Measurements from ENCODE around the gene KMT2A.
"Not testable (repeated sequence)": the region's sequence is repeated elsewhere in the genome, so short reads cannot be mapped to it uniquely, and the experiment has no call there.

KMT2A gene

GRCh38 chr11:118536726-118537125 is 100.4 kb downstream of the KMT2A start:
- DNase-seq, result peak; percentile 50

- no peak for DNase-seq
Observed at GRCh38 chr11:118537409-118537980, 101.2 kb downstream of the KMT2A start.

DNA sequence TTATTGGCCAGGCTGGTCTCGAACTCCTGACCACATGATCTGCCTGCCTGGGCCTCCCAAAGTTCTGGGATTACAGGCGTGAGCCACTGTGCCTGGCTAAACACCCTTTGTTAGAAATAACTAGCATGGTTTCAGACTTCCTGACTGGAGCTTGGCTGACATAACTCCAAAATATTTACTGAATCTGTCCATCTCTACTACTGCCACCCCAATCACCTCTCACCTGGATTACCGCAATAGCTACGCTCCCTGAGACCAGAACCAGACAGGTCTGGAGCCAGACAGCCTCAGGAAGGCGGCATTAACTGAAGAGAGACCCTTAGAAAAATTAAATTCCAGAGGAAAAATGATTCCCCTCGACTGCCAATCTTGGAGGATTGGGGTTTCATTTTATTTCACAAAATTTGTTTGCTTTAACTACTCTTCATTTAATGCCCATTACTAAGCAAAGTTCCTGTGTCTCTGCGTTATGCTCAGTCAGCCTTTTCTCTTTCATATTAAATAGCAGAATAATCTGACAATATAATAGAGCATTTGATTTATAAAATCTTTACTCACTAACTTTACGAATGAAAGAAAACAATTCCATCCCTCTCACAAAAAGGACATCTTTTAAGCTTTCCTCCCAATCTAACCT is 107.8 kb downstream of the KMT2A start:
- no peak for DNase-seq

- no peak for DNase-seq
Observed at GRCh38 chr11:118544647-118545010, 108.3 kb downstream of the KMT2A start.

- no peak for DNase-seq
Observed at GRCh38 chr11:118545533-118545932, 109.2 kb downstream of the KMT2A start.

DNA sequence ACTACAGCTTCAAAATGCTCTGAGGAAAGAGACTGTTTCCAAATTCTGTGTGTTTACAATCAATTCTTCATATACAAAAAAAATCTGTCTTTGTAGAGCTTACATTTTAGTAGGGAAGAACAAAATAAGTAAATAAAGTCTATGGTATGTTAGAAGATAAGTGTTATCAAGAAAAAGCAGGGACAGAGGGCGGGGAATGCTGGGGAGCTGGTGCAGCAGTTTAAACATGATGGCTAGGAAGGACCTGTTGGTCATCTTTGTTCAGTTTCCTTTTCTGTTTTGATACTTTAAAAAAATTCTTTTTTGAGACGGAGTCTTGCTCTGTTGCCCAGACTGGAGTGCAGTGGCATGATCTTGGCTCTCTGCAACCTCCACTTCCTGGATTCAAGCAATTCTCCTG is 110.8 kb downstream of the KMT2A start:
- DNase-seq, result no peak

- no peak for DNase-seq
Observed at GRCh38 chr11:118552341-118552740, 116.0 kb downstream of the KMT2A start.

DNA sequence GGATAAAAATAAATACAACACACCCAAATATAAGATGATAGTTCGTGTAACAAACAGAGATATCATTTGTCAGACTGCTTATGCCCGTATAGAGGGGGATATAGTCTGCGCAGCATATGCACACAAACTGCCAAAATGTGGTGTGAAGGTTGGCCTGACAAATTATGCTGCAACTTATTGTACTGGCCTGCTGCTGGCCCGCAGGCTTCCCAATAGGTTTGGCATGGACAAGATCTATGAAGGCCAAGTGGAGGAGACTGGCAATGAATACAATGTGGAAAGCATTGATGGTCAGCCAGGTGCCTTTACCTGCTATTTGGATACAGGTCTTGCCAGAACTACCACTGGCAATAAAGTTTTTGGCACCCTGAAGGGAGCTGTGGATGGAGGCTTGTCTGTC is 124.5 kb downstream of the KMT2A start:
- DNase-seq, result no peak

DNA sequence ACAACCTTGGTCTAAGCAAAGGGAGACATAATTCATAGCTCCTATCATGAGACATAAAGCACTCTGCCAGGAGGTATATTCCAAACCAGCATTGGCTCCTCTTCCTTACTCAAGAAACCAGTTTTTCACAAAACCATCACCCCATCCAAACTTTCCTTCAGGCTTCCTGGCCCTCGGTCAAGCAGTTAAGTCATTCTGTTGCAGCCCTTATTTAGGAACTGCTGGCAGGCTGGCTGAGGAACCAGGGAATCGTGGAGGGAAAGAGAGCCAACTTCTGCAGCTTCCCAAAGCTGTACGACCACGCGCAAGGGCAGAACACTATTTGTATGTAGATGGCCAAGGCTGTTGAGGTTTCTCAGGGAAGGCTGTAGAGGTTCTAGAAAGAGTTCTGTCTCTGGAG is 128.8 kb downstream of the KMT2A start:
- no peak for DNase-seq

- DNase-seq, result no peak
Observed at GRCh38 chr11:118569670-118570069, 133.4 kb downstream of the KMT2A start.

DNA sequence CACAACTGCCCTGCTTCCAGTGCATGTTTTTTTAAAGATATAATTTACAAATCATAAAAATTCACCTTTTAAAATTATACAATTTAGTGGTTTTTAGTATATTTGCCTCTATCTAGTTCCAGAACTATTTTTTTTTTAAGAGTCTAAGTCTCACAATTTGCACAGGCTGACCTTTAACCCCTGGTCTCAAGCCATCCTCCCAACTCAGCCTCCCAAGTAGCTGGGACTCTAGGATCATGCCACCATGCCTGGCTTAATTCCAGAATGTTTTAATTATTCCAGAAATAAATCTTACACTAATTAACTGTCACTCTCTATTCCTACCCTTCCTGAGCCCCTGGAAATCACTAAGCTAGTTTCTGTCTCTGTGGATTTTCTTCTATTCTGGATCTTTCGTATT is 134.5 kb downstream of the KMT2A start:
- no peak for DNase-seq

- DNase-seq, result not testable (repeated sequence)
Observed at GRCh38 chr11:118571701-118572060, 135.4 kb downstream of the KMT2A start.

DNA sequence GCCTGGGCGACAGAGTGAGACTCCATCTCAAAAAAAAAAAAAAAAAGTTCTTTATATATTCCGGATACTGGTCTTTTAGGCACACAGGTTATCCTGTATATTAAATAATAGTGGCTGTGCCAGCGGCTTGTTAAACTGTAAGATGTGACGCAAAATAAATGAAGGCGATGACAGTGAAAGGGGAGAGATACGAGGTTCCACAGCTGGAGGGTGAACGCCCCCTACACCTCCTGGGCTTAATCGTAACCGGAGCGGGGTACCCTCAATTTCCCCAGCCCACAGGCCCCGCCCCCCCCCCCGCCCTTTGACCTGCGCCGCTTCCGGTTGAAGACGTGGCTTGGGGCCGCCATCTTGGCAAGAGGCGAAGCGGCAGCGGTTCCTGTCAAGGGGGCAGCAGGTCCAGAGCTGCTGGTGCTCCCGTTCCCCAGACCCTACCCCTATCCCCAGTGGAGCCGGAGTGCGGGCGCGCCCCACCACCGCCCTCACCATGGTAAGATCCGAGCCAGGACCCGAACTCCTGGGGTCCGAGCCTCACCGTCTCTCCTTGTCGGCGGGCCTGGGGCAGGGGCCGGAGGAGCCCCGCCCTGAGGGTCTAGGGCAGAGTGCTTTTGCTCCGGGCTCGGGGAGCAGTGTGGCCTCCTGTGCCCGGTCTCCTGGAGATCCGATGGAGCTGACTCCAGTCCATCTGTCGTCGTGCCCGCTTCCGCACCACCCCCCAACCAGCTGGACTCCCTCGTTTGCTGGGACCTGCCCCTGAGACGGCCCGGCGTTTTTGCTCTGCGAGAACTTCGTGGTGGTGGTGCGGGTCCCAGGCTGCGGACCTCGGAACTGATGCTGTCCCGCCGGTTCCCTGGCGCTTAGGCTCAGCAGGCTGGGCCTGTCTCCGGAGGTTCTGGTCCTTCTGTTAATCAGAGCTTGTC is 136.0 kb downstream of the KMT2A start, which contains the start of gene ARCN1:
Gene ARCN1 (plus strand): TSS at position 349 of the 920 bp plus-strand sequence. CDS start 139 bp downstream, at position 488.
- peak; percentile 64 for DNase-seq

DNA sequence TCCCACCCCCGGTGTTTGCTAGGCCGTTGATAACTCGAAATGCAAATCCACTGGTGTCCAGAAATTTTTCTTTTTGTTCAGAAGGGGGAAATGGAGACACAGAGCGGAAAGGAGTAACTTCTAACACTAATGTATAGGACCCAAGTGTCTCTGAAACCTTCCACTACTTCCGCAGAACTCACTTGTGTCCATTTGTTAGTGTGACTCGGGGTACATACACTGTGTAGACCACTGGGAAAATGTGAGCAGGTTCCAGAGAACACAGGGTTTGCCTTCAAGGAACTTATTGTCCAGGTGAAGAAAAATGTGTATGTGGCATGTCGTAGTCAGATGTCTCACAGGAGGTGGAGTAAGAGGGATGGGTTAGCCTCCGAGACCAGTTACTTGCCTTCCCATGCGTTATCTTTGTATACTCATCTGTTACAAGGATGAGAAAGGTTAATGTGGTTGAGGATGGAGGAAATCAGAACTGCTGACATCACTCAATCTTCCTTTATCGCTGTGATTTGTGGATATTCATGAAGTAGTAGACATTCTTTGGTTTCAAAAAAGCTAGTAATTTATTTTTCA is 136.8 kb downstream of the KMT2A start:
- peak; percentile 32 for DNase-seq

DNA sequence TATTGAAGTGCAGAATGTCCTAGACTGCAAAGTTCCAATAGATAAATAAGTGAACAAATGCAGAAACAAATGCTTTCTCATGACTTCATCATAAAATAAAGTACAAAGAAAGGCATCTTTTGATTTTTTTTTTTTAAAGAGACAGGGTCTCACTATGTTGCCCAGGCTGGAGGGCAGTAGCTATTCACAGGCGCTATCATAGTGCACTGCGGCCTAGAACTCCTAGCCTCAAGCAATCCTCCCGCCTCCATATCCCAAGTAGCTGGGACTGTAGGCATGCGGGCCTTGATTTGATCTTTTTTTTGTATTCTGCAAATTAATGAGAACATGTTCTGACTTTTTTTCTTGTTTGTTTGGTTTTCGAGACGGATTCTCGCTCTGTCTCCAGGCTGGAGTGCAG is 138.3 kb downstream of the KMT2A start:
- no peak for DNase-seq
